GM12864 (cell line): Measurements from ENCODE around the gene LRRC23.
A peak's percentile ranks its signal among the peaks of the same experiment; 100 is the strongest.
"Not testable (repeated sequence)": the region's sequence is repeated elsewhere in the genome, so short reads cannot be mapped to it uniquely, and the experiment has no call there.

ENCODE experiments used
- DNase-seq: peaks from one replicate; pipeline ENCODE4 v3.0.0-alpha.2; 2011; ENCODE audit warnings: low read depth
- H3K4me3 ChIP-seq: 2 replicates; pipeline ENCODE4 v1.5.1; 2011; ENCODE audit warnings: mild to moderate bottlenecking, low read depth, low read length, control low read depth
- CTCF ChIP-seq: IDR thresholded peaks from 2 replicates; pipeline ENCODE4 v1.5.1; 2011; ENCODE audit warnings: low read depth, mild to moderate bottlenecking, moderate library complexity, low read length, control low read depth, inconsistent platforms; ENCODE audit errors: missing control alignments

Gene LRRC23

GRCh38 chr12:6899427-6899826 is 5.2 kb upstream of the LRRC23 start:
- TF ChIP-seq CTCF = no peak
- no peak for DNase-seq
- no peak overlapping the region for H3K4me3 ChIP-seq

GRCh38 chr12:6899837-6900519 is 4.6 kb upstream of the LRRC23 start:
- DNase-seq = no peak
- TF ChIP-seq CTCF = no peak
- no peak overlapping the region for H3K4me3 ChIP-seq

GRCh38 chr12:6902448-6902847 is 2.2 kb upstream of the LRRC23 start:
- TF ChIP-seq CTCF = no peak
- DNase-seq = no peak
- no peak overlapping the region for H3K4me3 ChIP-seq

- no peak for DNase-seq
- no peak overlapping the region for H3K4me3 ChIP-seq
- no peak for TF ChIP-seq CTCF
These were observed 900 bp upstream of the LRRC23 start for GRCh38 chr12:6903722-6904121.

- H3K4me3 ChIP-seq = peak overlapping the region; percentile 86
- no peak for TF ChIP-seq CTCF
- no peak for DNase-seq
These were observed 905 bp downstream of the LRRC23 start for GRCh38 chr12:6905414-6906040.

- not testable (repeated sequence) for DNase-seq, H3K4me3 ChIP-seq
These were observed 3.5 kb downstream of the LRRC23 start for GRCh38 chr12:6908141-6908540.

GRCh38 chr12:6909421-6910145 is 5.0 kb downstream of the LRRC23 start:
- DNase-seq = no peak
- no peak overlapping the region for H3K4me3 ChIP-seq
- no peak for TF ChIP-seq CTCF
